Measurements from ENCODE around the gene MTG1. TPM values are rescaled to one million over a fixed set of nuclear protein-coding genes. Genes with fewer than 3 reads are reported as not detected.

MTG1 gene
- total RNA-seq, 1 donor from 2014 or later, result 65.2 TPM

GRCh38 chr10:133415752-133416151, 21.8 kb downstream of the MTG1 start:
- TF ChIP-seq CTCF (IDR thresholded peaks at IDR 0.05), result no peak
- DNase-seq (ENCODE audit: extremely low spot score, unreplicated experiment), result peak; percentile 80
- peaks cover 45% of the 10 kb centered on the region for H3K36me3 Mint-ChIP-seq (ENCODE audit: unreplicated experiment)
- H3K9me3 Mint-ChIP-seq (ENCODE audit: unreplicated experiment), result peaks cover 22% of the 10 kb centered on the region
- H3K4me1 Mint-ChIP-seq (ENCODE audit: unreplicated experiment), result no peaks in the 10 kb centered on the region
- no peak overlapping the region for H3K4me3 Mint-ChIP-seq (ENCODE audit: unreplicated experiment)
- no peak overlapping the region for H3K27ac Mint-ChIP-seq (ENCODE audit: unreplicated experiment)
- H3K27me3 Mint-ChIP-seq (ENCODE audit: unreplicated experiment), result no peaks in the 10 kb centered on the region

DNA sequence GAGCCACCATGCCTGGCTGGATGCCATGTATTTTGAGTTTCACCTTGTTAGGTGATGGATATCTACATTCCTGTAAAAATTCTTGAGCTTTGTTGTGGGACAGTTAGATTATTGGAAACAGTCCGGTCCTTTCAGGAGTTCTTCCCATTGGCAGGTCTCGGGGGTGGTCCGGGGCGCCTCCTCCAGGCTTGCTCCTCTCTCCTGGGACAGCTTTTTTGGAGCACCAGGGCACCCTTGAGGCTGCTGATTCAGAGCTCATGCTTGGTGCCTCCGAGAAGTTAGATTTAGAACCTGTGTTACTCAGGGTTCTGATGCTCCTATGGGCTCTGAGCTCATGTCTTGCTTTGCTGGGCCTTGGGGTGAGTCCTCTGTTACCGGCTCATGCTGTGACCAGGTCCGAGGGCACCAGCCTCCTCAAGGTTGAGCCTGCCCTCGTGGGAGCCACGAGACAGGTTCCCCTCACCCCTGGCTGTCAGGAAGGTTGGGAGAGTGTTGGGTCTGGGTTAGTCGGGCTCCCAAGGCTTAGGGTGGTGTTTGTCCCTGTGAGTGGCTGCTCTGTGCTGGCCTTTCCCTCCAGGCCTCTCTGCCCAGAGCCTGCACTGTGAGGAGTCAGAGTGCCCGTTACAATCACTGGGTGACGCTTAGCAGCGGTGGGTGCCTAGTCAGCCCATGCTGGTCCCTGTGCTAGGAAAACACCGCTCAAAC, 24.5 kb downstream of the MTG1 start:
- Mint-ChIP-seq H3K27ac (ENCODE audit: unreplicated experiment) (no peak overlapping the region), H3K36me3 (ENCODE audit: unreplicated experiment) (peaks cover 21% of the 10 kb centered on the region), H3K4me1 (ENCODE audit: unreplicated experiment) (peaks cover 2% of the 10 kb centered on the region), H3K9me3 (ENCODE audit: unreplicated experiment) (no peaks in the 10 kb centered on the region), H3K4me3 (ENCODE audit: unreplicated experiment) (no peak overlapping the region), H3K27me3 (ENCODE audit: unreplicated experiment) (no peaks in the 10 kb centered on the region)
- TF ChIP-seq CTCF (IDR thresholded peaks at IDR 0.05), result no peak
- peak; percentile 81 for DNase-seq (ENCODE audit: extremely low spot score, unreplicated experiment)

- Mint-ChIP-seq H3K4me1 (ENCODE audit: unreplicated experiment) (peaks cover 4% of the 10 kb centered on the region), H3K27me3 (ENCODE audit: unreplicated experiment) (no peaks in the 10 kb centered on the region), H3K4me3 (ENCODE audit: unreplicated experiment) (no peak overlapping the region)
Measured at GRCh38 chr10:133419211-133419950, 25.4 kb downstream of the MTG1 start.

GRCh38 chr10:133420028-133420427, 26.1 kb downstream of the MTG1 start:
- H3K9me3 Mint-ChIP-seq (ENCODE audit: unreplicated experiment), result no peaks in the 10 kb centered on the region
- DNase-seq (ENCODE audit: extremely low spot score, unreplicated experiment), result peak; percentile 80
- H3K4me3 Mint-ChIP-seq (ENCODE audit: unreplicated experiment), result no peak overlapping the region
- H3K4me1 Mint-ChIP-seq (ENCODE audit: unreplicated experiment), result peaks cover 4% of the 10 kb centered on the region
- no peaks in the 10 kb centered on the region for H3K27me3 Mint-ChIP-seq (ENCODE audit: unreplicated experiment)
- no peak overlapping the region for H3K27ac Mint-ChIP-seq (ENCODE audit: unreplicated experiment)
- peaks cover 17% of the 10 kb centered on the region for H3K36me3 Mint-ChIP-seq (ENCODE audit: unreplicated experiment)
- TF ChIP-seq CTCF (IDR thresholded peaks at IDR 0.05), result no peak

More at GRCh38 chr10:133419211-133419950, 25.4 kb downstream of the MTG1 start:
- Mint-ChIP-seq H3K9me3 (ENCODE audit: unreplicated experiment) (no peaks in the 10 kb centered on the region), H3K27ac (ENCODE audit: unreplicated experiment) (no peak overlapping the region), H3K36me3 (ENCODE audit: unreplicated experiment) (peaks cover 17% of the 10 kb centered on the region)
- peak; percentile 75 for DNase-seq (ENCODE audit: extremely low spot score, unreplicated experiment)
- TF ChIP-seq CTCF (IDR thresholded peaks at IDR 0.05), result no peak

DNA sequence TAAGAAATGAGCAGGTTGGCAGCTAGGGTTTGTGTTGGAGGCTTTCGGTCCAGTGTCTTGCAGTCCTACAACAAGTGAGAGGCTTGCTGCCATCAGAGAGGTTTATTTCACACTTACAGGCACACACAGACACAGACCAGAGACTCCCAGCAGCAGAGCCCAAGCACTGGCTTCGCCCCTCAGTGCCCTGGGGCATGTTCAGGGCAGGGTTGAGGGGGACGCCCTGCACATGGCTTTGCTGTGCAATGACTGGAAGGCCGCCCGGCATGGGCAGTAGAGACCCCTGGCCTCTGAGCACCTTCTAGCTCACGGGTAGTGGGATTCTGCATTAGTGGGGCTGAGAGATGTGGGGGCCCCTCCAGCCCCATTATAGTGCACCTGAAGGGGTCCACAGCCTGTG, 26.6 kb downstream of the MTG1 start:
- no peak overlapping the region for H3K27ac Mint-ChIP-seq (ENCODE audit: unreplicated experiment)
- DNase-seq (ENCODE audit: extremely low spot score, unreplicated experiment), result peak; percentile 81
- no peak for TF ChIP-seq CTCF (IDR thresholded peaks at IDR 0.05)
- H3K27me3 Mint-ChIP-seq (ENCODE audit: unreplicated experiment), result no peaks in the 10 kb centered on the region
- peaks cover 4% of the 10 kb centered on the region for H3K4me1 Mint-ChIP-seq (ENCODE audit: unreplicated experiment)
- H3K4me3 Mint-ChIP-seq (ENCODE audit: unreplicated experiment), result no peak overlapping the region
- no peaks in the 10 kb centered on the region for H3K9me3 Mint-ChIP-seq (ENCODE audit: unreplicated experiment)
- H3K36me3 Mint-ChIP-seq (ENCODE audit: unreplicated experiment), result peaks cover 12% of the 10 kb centered on the region

Measured in osteocyte (in vitro differentiated cells).